DMS53 (cell line): ENCODE measurements around the gene RNF213.
"Not testable (repeated sequence)": the region's sequence is repeated elsewhere in the genome, so short reads cannot be mapped to it uniquely, and the experiment has no call there.

Source experiments
- DNase-seq: peaks from one replicate; lab custom pipeline; 2025; lab: John Stamatoyannopoulos, UW

The RNF213 gene

GRCh38 chr17:80295146-80295545, 34.5 kb downstream of the RNF213 start:
- no peak for DNase-seq

DNA sequence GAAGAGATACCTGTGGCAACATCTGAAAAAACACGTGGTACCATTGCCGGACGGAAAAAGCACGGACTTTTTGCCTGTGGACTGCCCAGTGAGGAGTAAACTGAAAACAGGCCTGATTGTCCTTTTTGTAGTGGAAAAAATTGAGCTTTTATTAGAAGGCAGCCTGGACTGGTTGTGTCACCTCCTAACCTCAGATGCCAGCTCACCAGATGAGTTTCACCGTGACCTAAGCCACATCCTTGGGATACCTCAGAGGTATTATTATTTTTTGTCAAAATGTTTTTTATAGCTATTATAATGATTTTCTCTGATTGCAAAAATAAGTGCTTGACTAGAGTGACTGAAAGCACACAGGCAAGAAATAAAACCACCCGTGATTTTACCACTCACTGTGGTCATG, 34.9 kb downstream of the RNF213 start:
- no peak for DNase-seq

GRCh38 chr17:80296221-80296620, 35.6 kb downstream of the RNF213 start:
- no peak for DNase-seq

GRCh38 chr17:80297996-80298560, 37.4 kb downstream of the RNF213 start:
- no peak for DNase-seq

DNA sequence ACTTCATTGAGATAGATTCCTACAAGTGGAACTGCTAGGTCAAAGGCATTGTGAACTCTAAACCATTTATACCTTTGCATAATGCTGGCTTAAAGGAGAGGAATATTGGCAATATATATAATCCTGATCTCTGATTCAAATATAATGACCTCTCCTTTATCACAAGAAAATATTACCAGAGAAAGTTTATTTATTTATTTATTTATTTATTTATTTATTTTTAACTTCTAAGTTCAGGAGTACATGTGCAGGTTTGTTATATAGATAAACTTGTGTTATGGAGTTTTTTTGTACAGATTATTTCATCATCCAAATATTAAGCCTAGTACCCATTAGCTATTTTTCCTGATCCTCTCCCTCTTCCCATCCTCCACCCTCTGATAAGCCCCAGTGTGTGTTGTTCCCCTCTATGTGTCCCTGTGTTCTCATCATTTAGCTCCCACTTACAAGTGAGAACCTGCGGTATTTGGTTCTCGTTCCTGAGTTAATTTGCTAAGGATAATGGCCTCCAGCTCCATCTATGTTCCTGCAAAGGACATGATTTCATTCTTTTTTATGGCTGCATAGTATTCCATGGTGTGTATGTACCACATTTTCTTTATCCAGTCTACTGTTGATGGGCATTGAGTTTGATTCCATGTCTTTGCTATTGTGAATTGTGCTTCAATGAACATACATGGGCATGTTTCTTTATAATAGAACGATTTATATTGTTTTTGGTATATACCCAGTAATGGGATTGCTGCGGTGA, 38.9 kb downstream of the RNF213 start:
- DNase-seq, result not testable (repeated sequence)

GRCh38 chr17:80300756-80301155, 40.1 kb downstream of the RNF213 start:
- DNase-seq, result not testable (repeated sequence)

DNA sequence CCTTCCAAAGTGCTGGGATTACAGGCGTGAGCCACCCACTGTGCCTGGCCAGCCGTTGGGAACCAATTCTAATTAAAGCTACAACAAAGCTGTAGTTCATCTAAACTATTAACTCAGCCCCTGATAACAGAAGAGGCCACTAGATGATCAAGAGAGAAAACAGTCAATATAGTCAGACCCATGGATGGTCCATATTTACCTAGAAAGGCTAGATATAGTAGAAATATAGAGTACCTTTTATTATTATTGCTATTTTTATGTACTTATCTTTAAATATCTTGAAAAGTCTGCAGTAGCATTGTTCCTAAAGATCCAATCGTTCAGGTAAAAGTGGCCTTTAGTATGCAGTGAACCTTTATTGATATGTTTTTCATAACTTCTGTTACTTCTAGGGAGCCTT, 43.2 kb downstream of the RNF213 start:
- DNase-seq, result no peak

- DNase-seq, result no peak
Observed at GRCh38 chr17:80307994-80308691, 47.5 kb downstream of the RNF213 start.

GRCh38 chr17:80308692-80309517, 48.3 kb downstream of the RNF213 start:
- no peak for DNase-seq

- DNase-seq, result no peak
Observed at GRCh38 chr17:80311216-80311827, 50.7 kb downstream of the RNF213 start.

GRCh38 chr17:80312621-80313135, 52.0 kb downstream of the RNF213 start:
- DNase-seq, result no peak

GRCh38 chr17:80313160-80313829, 52.6 kb downstream of the RNF213 start:
- DNase-seq, result no peak

DNA sequence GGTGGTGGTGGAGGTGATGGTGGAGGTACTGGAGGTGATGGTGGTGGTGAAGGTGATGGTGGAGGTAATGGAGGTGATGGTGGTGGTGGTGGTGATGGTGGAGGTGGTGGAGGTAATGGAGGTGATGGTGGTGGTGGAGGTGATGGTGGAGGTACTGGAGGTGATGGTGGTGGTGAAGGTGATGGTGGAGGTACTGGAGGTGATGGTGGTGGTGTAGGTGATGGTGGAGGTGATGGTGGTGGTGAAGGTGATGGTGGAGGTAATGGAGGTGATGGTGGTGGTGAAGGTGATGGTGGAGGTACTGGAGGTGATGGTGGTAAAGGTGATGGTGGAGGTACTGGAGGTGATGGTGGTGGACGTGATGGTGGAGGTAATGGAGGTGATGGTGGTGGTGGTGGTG, 53.3 kb downstream of the RNF213 start:
- DNase-seq, result not testable (repeated sequence)

DNA sequence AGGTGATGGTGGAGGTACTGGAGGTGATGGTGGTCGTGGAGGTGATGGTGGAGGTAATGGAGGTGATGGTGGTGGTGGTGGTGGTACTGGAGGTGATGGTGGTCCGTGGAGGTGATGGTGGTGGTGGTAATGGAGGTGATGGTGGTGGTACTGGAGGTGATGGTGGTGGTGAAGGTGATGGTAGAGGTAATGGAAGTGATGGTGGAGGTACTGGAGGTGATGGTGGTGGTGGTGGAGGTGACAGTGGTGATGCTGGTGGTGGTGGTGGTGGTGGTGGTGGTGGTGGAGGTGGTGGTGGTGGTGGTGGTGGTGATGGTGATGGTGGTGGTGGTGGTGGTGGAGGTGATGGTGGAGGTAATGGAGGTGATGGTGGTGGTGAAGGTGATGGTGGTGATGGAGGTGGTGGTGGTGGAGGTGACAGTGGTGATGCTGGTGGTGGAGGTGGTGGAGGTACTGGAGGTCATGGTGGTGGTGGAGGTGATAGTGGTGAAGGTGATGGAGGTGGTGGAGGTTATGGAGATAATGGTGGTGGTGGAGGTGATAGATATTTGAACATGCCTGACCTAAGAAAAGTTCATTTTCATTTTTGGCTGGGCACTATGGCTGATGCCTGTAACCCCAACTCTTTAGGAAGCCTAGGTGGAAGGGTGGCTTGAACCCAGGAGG, 55.0 kb downstream of the RNF213 start:
- DNase-seq, result no peak

- no peak for DNase-seq
Observed at GRCh38 chr17:80316431-80316830, 55.8 kb downstream of the RNF213 start.

GRCh38 chr17:80316927-80317705, 56.5 kb downstream of the RNF213 start:
- DNase-seq, result no peak

- no peak for DNase-seq
Observed at GRCh38 chr17:80317706-80317980, 57.0 kb downstream of the RNF213 start.

- DNase-seq, result no peak
Observed at GRCh38 chr17:80318166-80318565, 57.5 kb downstream of the RNF213 start.

DNA sequence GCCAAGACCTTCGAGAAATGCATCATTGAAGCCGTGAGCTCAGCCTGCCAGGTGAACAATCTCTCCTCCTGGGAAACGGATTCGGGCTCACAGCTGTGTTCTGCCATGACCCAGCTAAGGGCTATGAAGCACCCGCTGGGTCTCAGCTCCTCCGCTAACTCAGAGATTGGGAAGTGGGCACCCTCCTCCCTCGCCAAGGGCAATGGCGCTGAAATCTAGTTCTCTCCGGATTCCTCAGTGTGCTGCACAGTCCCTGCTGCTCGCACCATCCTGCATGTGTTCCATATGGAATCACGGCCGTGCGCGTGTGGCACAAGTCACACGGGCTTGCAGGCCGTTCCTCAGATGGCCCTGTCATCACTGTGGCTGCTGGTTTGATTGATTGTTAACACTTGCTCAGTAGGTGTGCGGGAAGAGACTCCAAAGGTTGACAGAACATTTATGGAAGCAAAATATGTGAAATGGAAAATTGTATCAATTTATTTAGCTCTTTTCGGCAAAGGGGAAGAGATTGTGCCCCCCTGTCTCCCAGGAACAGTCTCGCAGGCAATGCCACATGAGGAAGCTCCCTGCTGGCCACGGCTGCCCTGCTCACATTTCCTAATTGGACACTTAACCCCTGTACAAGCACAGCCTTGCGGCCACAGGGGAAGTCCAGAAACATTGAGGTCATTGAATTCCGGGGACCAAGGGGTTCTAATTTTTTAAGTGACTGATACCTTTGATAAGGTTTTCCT, 58.8 kb downstream of the RNF213 start:
- DNase-seq, result no peak
